ENCODE data around the gene CDC42EP3. TPM values are rescaled to one million over a fixed set of nuclear protein-coding genes. Genes with fewer than 3 reads are reported as not detected.

The CDC42EP3 gene
- total and polyA plus RNA-seq, 4 experiments from 2014 or later: 56.1 to 107 (median 60.1) TPM

- Histone ChIP-seq H3K36me3 (ENCODE audit: insufficient read depth, low read length) (no peaks in the 10 kb centered on the region), H3K4me3 (ENCODE audit: low read length in 2 of 2) (no peak overlapping the region), H3K27ac (ENCODE audit: low read depth, low read length) (no peak overlapping the region), H3K27me3 (ENCODE audit: insufficient read depth, low read length) (no peaks in the 10 kb centered on the region), H3K4me1 (ENCODE audit: insufficient read depth, low read length) (peaks cover 98% of the 10 kb centered on the region), H3K9me3 (ENCODE audit: control insufficient read depth in 1 of 2, low read length in 2 of 2) (no peaks in the 10 kb centered on the region)
- H3K9me3 Mint-ChIP-seq: no peaks in the 10 kb centered on the region
- peak overlapping the region; percentile 45 to 96 (median 81) for H3K27ac Mint-ChIP-seq
- POLR2A ChIA-PET (ENCODE audit: partially characterized antibody): interaction anchor here (3.9 to 5.3 kb wide), 3 partner anchors 12 to 74 kb away, joined by 14 to 31 read pairs (median 18); partner anchors contain the start of gene CDC42EP3
- no peaks in the 10 kb centered on the region for H3K27me3 Mint-ChIP-seq
- CTCF ChIA-PET (ENCODE audit: partially characterized antibody): interaction anchor here (0.8 to 4.3 kb wide), 3 partner anchors 11 to 245 kb away, joined by 4 to 20 read pairs (median 5); no protein-coding TSS in a partner anchor
- intact Hi-C loops (cut with micrococcal nuclease): loop anchor here (1.0 kb wide), 1 partner anchor 11 kb away; no protein-coding TSS in a partner anchor
- H3K4me3 Mint-ChIP-seq: peak overlapping the region in 6 of 8 donors; percentile 1 to 50 (median 33)
- H3K36me3 Mint-ChIP-seq: peaks cover 38 to 62% of the 10 kb centered on the region in 2 donors
- no peak for DNase-seq
- peaks cover 84 to 99% (median 91%) of the 10 kb centered on the region in 4 donors for H3K4me1 Mint-ChIP-seq
Measured at GRCh38 chr2:37659723-37660122, 11.7 kb downstream of the CDC42EP3 start.

- POLR2A ChIA-PET (ENCODE audit: partially characterized antibody): interaction anchor here (0.5 to 5.3 kb wide), 7 partner anchors 9 to 73 kb away, joined by 3 to 31 read pairs (median 14); partner anchors contain the start of gene CDC42EP3
- H3K27me3 Mint-ChIP-seq: no peaks in the 10 kb centered on the region
- Histone ChIP-seq H3K9me3 (ENCODE audit: control insufficient read depth in 1 of 2, low read length in 2 of 2) (no peaks in the 10 kb centered on the region), H3K36me3 (ENCODE audit: insufficient read depth, low read length) (no peaks in the 10 kb centered on the region), H3K27me3 (ENCODE audit: insufficient read depth, low read length) (no peaks in the 10 kb centered on the region), H3K4me3 (ENCODE audit: low read length in 2 of 2) (no peak overlapping the region), H3K27ac (ENCODE audit: low read depth, low read length) (no peak overlapping the region), H3K4me1 (ENCODE audit: insufficient read depth, low read length) (peaks cover 98% of the 10 kb centered on the region)
- peak overlapping the region; percentile 28 to 96 (median 87) for H3K27ac Mint-ChIP-seq
- CTCF ChIA-PET (ENCODE audit: partially characterized antibody): interaction anchor here (0.8 to 4.3 kb wide), 5 partner anchors 10 to 244 kb away, joined by 3 to 20 read pairs (median 5); partner anchors contain the start of gene CDC42EP3
- no peak for DNase-seq
- H3K36me3 Mint-ChIP-seq: peaks cover 32 to 57% of the 10 kb centered on the region in 2 donors
- H3K4me3 Mint-ChIP-seq: peak overlapping the region in 6 of 8 donors; percentile 22 to 90 (median 37)
- no peaks in the 10 kb centered on the region for H3K9me3 Mint-ChIP-seq
- peaks cover 86 to 99% (median 92%) of the 10 kb centered on the region in 4 donors for H3K4me1 Mint-ChIP-seq
- intact Hi-C loops (cut with micrococcal nuclease): no loop called here
Measured at GRCh38 chr2:37658682-37659081, 12.8 kb downstream of the CDC42EP3 start.

- ChIA-PET CTCF (ENCODE audit: partially characterized antibody) (interaction anchor here (1.0 to 4.3 kb wide), 9 partner anchors 9 to 261 kb away, joined by 3 to 20 read pairs (median 4); no protein-coding TSS in a partner anchor), POLR2A (ENCODE audit: partially characterized antibody) (interaction anchor here (0.7 to 4.4 kb wide), 14 partner anchors 9 to 176 kb away, joined by 3 to 26 read pairs (median 10); partner anchors contain the start of gene CDC42EP3)
- H3K4me1 ChIP-seq (ENCODE audit: insufficient read depth, low read length): peaks cover 98% of the 10 kb centered on the region
- H3K27ac ChIP-seq (ENCODE audit: low read depth, low read length): peak overlapping the region; percentile 52
- no peak for DNase-seq
- Mint-ChIP-seq H3K36me3 (peaks cover 32 to 58% of the 10 kb centered on the region in 2 donors), H3K27ac (peak overlapping the region; percentile 69 to 96 (median 90)), H3K9me3 (no peaks in the 10 kb centered on the region), H3K27me3 (no peaks in the 10 kb centered on the region), H3K4me3 (peak overlapping the region in 7 of 8 donors; percentile 40 to 90 (median 70)), H3K4me1 (peaks cover 84 to 100% (median 94%) of the 10 kb centered on the region in 4 donors)
- no peaks in the 10 kb centered on the region for H3K27me3 ChIP-seq (ENCODE audit: insufficient read depth, low read length)
- no peaks in the 10 kb centered on the region for H3K9me3 ChIP-seq (ENCODE audit: control insufficient read depth in 1 of 2, low read length in 2 of 2)
- intact Hi-C loops (cut with micrococcal nuclease): loop anchor here (1.0 to 2.0 kb wide), 2 partner anchors 10 to 15 kb away; no protein-coding TSS in a partner anchor
- H3K4me3 ChIP-seq (ENCODE audit: low read length in 2 of 2): no peak overlapping the region
- no peaks in the 10 kb centered on the region for H3K36me3 ChIP-seq (ENCODE audit: insufficient read depth, low read length)
Measured at GRCh38 chr2:37657471-37657870, 14.0 kb downstream of the CDC42EP3 start.

- Mint-ChIP-seq H3K9me3 (no peaks in the 10 kb centered on the region), H3K4me3 (peak overlapping the region in 7 of 8 donors; percentile 61 to 90 (median 78)), H3K4me1 (peaks cover 84 to 99% (median 94%) of the 10 kb centered on the region in 4 donors), H3K27ac (peak overlapping the region; percentile 78 to 96 (median 92)), H3K27me3 (no peaks in the 10 kb centered on the region), H3K36me3 (peaks cover 30 to 55% of the 10 kb centered on the region in 2 donors)
- POLR2A ChIA-PET (ENCODE audit: partially characterized antibody): interaction anchor here (0.6 to 4.4 kb wide), 16 partner anchors 10 to 260 kb away, joined by 3 to 26 read pairs (median 8); partner anchors contain the start of gene CDC42EP3
- peak in 3 of 5 donors; percentile 22 to 57 (median 34) for DNase-seq
- intact Hi-C loops (cut with micrococcal nuclease): loop anchor here (1.0 to 2.0 kb wide), 2 partner anchors 11 to 14 kb away; no protein-coding TSS in a partner anchor
- H3K27me3 ChIP-seq (ENCODE audit: insufficient read depth, low read length): no peaks in the 10 kb centered on the region
- H3K9me3 ChIP-seq (ENCODE audit: control insufficient read depth in 1 of 2, low read length in 2 of 2): no peaks in the 10 kb centered on the region
- peaks cover 96% of the 10 kb centered on the region for H3K4me1 ChIP-seq (ENCODE audit: insufficient read depth, low read length)
- H3K36me3 ChIP-seq (ENCODE audit: insufficient read depth, low read length): no peaks in the 10 kb centered on the region
- CTCF ChIA-PET (ENCODE audit: partially characterized antibody): interaction anchor here (1.0 to 4.3 kb wide), 11 partner anchors 9 to 260 kb away, joined by 3 to 20 read pairs (median 4); no protein-coding TSS in a partner anchor
- H3K27ac ChIP-seq (ENCODE audit: low read depth, low read length): peak overlapping the region; percentile 63
- H3K4me3 ChIP-seq (ENCODE audit: low read length in 2 of 2): no peak overlapping the region
Measured at GRCh38 chr2:37656512-37657423, 14.7 kb downstream of the CDC42EP3 start.

DNA sequence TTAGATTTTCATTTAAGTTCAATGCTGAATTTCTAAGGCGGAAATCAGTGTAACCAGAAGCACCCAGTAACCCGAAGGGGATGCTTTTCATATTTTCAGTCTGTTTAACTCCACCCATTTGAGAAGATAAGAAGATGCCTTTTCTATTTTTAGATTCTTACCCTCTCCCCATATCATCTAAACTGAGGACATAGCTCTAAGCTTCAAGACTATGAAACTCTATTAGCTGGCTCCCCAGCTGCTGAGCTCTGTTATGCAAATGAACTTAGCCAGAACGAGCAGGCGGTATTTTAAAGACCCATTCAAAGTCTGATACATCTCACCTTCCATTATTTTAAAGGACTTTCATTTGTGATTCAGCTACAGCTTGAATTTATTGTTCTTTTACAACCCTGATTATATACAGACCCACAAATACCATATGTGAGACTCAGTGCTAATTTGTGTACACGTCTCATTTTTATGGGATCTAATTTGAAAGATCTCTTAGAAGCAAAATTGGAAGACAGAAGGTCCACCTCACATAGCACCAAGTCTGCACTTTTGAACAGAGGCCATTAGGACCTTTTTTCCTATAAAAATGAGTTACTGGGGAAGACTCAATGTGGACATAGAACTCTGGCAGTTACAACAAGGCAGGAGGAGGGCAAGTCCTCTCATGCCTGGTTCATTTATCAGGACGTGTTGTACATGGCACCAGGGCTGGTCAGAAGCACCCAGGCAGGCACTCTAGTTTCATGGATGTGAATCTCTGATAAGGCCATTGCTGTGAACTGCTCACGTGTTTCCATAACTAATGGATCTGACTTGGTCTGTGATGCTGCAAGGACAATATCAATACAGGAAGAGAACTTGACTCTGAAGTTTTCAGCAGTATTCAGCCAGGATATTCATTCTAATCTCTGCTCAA lies 16.3 kb downstream of the CDC42EP3 start:
- intact Hi-C loops (cut with micrococcal nuclease): no loop called here
- peak overlapping the region; percentile 63 for H3K27ac ChIP-seq (ENCODE audit: low read depth, low read length)

DNA sequence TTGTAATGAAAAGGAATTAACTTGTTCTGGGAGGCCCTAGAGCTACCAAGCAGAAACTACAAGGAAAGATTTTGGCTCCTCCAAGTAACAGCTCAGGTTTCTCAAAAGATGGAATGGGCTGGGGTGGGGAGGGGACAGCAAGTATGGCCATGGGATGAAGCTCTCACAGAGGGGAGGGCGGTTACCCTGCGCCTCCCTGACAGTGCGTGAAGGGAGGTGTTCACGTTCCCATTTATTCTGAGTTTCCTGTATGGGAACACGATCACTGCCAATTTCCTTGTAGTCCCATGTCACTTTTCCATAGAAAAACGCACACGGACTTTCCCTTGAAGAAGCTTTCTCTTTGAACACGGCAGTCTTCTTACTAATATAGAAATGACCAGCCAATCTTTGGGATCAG lies 17.0 kb downstream of the CDC42EP3 start:
- no peaks in the 10 kb centered on the region for H3K9me3 ChIP-seq (ENCODE audit: control insufficient read depth in 1 of 2, low read length in 2 of 2)
- no peaks in the 10 kb centered on the region for H3K36me3 ChIP-seq (ENCODE audit: insufficient read depth, low read length)
- Mint-ChIP-seq H3K9me3 (no peaks in the 10 kb centered on the region), H3K27me3 (no peaks in the 10 kb centered on the region), H3K4me3 (peak overlapping the region in 7 of 8 donors; percentile 53 to 76 (median 68)), H3K4me1 (peaks cover 85 to 98% (median 92%) of the 10 kb centered on the region in 4 donors), H3K27ac (peak overlapping the region; percentile 80 to 96 (median 89)), H3K36me3 (peaks cover 22 to 58% of the 10 kb centered on the region in 2 donors)
- H3K27ac ChIP-seq (ENCODE audit: low read depth, low read length): peak overlapping the region; percentile 63
- peaks cover 96% of the 10 kb centered on the region for H3K4me1 ChIP-seq (ENCODE audit: insufficient read depth, low read length)
- ChIA-PET CTCF (ENCODE audit: partially characterized antibody) (interaction anchor here (0.5 to 3.7 kb wide), 9 partner anchors 9 to 258 kb away, joined by 3 to 13 read pairs (median 3); no protein-coding TSS in a partner anchor), POLR2A (ENCODE audit: partially characterized antibody) (interaction anchor here (0.7 to 3.3 kb wide), 9 partner anchors 11 to 199 kb away, joined by 3 to 14 read pairs (median 5); partner anchors contain the start of gene CDC42EP3)
- H3K4me3 ChIP-seq (ENCODE audit: low read length in 2 of 2): no peak overlapping the region
- DNase-seq: no peak
- intact Hi-C loops (cut with micrococcal nuclease): no loop called here
- H3K27me3 ChIP-seq (ENCODE audit: insufficient read depth, low read length): no peaks in the 10 kb centered on the region

More for the DNA sequence above, 16.3 kb downstream of the CDC42EP3 start:
- ChIA-PET CTCF (ENCODE audit: partially characterized antibody) (interaction anchor here (1.0 to 4.3 kb wide), 11 partner anchors 7 to 259 kb away, joined by 3 to 20 read pairs (median 4); no protein-coding TSS in a partner anchor), POLR2A (ENCODE audit: partially characterized antibody) (interaction anchor here (0.5 to 4.4 kb wide), 13 partner anchors 11 to 200 kb away, joined by 3 to 20 read pairs (median 10); partner anchors contain the start of gene CDC42EP3)
- H3K4me3 ChIP-seq (ENCODE audit: low read length in 2 of 2): no peak overlapping the region
- Mint-ChIP-seq H3K36me3 (peaks cover 28 to 57% of the 10 kb centered on the region in 2 donors), H3K27me3 (no peaks in the 10 kb centered on the region), H3K27ac (peak overlapping the region; percentile 80 to 96 (median 89)), H3K9me3 (no peaks in the 10 kb centered on the region), H3K4me3 (peak overlapping the region; percentile 32 to 76 (median 67)), H3K4me1 (peaks cover 86 to 98% (median 93%) of the 10 kb centered on the region in 4 donors)
- peaks cover 96% of the 10 kb centered on the region for H3K4me1 ChIP-seq (ENCODE audit: insufficient read depth, low read length)
- no peaks in the 10 kb centered on the region for H3K9me3 ChIP-seq (ENCODE audit: control insufficient read depth in 1 of 2, low read length in 2 of 2)
- no peaks in the 10 kb centered on the region for H3K36me3 ChIP-seq (ENCODE audit: insufficient read depth, low read length)
- no peaks in the 10 kb centered on the region for H3K27me3 ChIP-seq (ENCODE audit: insufficient read depth, low read length)
- peak in 1 of 5 donors; percentile 46 for DNase-seq

All from CD4-positive, alpha-beta memory T cell (primary cell).